ENCODE data around the gene SLC8B1.

DNA sequence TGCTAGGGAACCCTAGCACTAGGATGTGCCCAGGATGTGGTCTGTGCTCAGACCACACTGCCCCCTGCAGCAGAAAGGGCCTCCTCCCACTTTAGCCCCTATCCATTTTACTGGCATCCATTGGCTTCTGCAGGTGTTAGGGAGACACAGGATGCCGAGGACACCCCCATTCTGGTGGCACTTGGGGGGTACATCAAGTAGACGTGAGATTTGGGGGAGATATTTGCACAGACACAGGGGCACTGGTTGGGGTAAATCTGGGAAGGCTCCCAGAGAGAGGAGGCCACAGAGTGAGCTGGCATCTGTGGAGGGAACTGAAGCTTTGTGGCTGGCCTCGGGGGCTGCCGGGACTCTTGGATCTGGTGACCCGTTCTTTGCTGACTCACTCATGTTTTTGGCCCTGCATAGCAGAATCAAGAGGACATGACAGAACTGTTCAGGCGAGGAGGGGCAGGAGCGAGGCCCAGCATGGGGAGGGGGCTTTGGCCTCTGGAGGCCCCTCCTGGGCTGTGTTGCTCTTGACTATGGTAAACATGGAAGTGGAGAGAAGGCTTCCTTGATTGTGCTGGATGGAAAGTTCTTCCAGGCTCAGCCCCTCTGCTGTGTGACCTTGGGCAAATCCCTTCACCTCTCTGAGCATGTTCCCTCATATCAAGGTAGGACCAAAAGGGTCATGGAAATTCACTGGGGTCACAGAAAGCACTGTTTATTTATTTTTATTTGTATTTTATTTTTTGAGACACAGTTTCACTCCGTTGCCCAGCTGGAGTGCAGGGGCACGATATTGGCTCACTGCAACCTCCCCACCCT lies 25.2 kb upstream of the SLC8B1 start:
- TF ChIP-seq EZH2 (IDR thresholded peaks at IDR 0.05; ENCODE audit: low read length) = no peak
- TF ChIP-seq, protein P1, sequence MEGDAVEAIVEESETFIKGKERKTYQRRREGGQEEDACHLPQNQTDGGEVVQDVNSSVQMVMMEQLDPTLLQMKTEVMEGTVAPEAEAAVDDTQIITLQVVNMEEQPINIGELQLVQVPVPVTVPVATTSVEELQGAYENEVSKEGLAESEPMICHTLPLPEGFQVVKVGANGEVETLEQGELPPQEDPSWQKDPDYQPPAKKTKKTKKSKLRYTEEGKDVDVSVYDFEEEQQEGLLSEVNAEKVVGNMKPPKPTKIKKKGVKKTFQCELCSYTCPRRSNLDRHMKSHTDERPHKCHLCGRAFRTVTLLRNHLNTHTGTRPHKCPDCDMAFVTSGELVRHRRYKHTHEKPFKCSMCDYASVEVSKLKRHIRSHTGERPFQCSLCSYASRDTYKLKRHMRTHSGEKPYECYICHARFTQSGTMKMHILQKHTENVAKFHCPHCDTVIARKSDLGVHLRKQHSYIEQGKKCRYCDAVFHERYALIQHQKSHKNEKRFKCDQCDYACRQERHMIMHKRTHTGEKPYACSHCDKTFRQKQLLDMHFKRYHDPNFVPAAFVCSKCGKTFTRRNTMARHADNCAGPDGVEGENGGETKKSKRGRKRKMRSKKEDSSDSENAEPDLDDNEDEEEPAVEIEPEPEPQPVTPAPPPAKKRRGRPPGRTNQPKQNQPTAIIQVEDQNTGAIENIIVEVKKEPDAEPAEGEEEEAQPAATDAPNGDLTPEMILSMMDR (optimal IDR thresholded peaks at IDR 0.05 in 1 of 3, IDR thresholded peaks at IDR 0.05 in 1 of 3, conservative IDR thresholded peaks at IDR 0.05 in 1 of 3; ENCODE audit: extremely low read depth in 1 of 3, insufficient read depth in 2 of 3, low read length in 3 of 3) = peak in 1 of 3 experiments; percentile 38

Measured in keratinocyte (primary cell).